OCI-LY7 (cell line): ENCODE data around the gene RAB1A. TPM values are rescaled to one million over a fixed set of nuclear protein-coding genes. Genes with fewer than 3 reads are reported as not detected.

Source experiments
- BruUV-seq: library from RNA; stranded (reverse); fragments of 400-500 nt; replicated peaks from 2 replicates; lab custom pipeline; 2021; lab: Mats Ljungman, UMichigan
- CTCF ChIA-PET: fragments of 300-600 bp; sonication (Branson Sonifier 250); formaldehyde crosslinking; loops from one replicate; lab custom pipeline; 2022; ENCODE audit warnings: antibody characterized with exemption; ENCODE audit not compliant: unreplicated experiment; lab: Charles Lee
- POLR2A ChIA-PET: fragments of 300-600 bp; sonication (Branson Sonifier 250); formaldehyde crosslinking; loops from one replicate; lab custom pipeline; 2022; ENCODE audit warnings: antibody characterized with exemption; lab: Charles Lee
- DNase-seq: peaks from one replicate; pipeline ENCODE4 v3.0.0-alpha.2; 2015; ENCODE audit warnings: low spot score
- H2AFZ ChIP-seq: fragments of 200-600 bp; sonication (generic), shearing (Covaris generic); 2 replicates; pipeline ENCODE4 v1.6.1; 2014; ENCODE audit warnings: mild to moderate bottlenecking, antibody characterized with exemption, low read length, moderate library complexity
- H3K27ac ChIP-seq: fragments of 200-600 bp; sonication (generic); 2 replicates; pipeline ENCODE4 v1.5.1; 2014; ENCODE audit warnings: mixed run types, low read depth, mild to moderate bottlenecking, moderate library complexity, low read length, inconsistent platforms; ENCODE audit not compliant: poor library complexity, severe bottlenecking
- H3K36me3 ChIP-seq: fragments of 200-600 bp; sonication (generic); 2 replicates; pipeline ENCODE4 v1.6.1; 2014; ENCODE audit warnings: mild to moderate bottlenecking, antibody characterized with exemption, low read length, moderate library complexity, mixed read lengths; ENCODE audit not compliant: insufficient read depth
- H3K4me1 ChIP-seq: fragments of 200-600 bp; sonication (generic); 2 replicates; pipeline ENCODE4 v1.5.1; 2014; ENCODE audit warnings: mild to moderate bottlenecking, low read length; ENCODE audit not compliant: insufficient read depth, poor library complexity, severe bottlenecking
- H3K4me2 ChIP-seq: fragments of 200-600 bp; sonication (generic); 2 replicates; pipeline ENCODE4 v1.6.1; 2014; ENCODE audit warnings: mild to moderate bottlenecking, low read length
- H3K4me3 ChIP-seq: fragments of 200-600 bp; sonication (generic); 2 replicates; pipeline ENCODE4 v1.5.1; 2014; ENCODE audit warnings: mild to moderate bottlenecking, low read depth, low read length; ENCODE audit not compliant: poor library complexity, severe bottlenecking
- H3K79me2 ChIP-seq: fragments of 200-600 bp; sonication (generic); 2 replicates; pipeline ENCODE4 v1.6.1; 2016; ENCODE audit warnings: low read depth, mild to moderate bottlenecking, low read length, moderate library complexity, mixed read lengths; ENCODE audit not compliant: insufficient read depth
- H3K9me2 ChIP-seq: fragments of 200-600 bp; sonication (generic); 2 replicates; pipeline ENCODE4 v1.6.1; 2016; ENCODE audit warnings: mild to moderate bottlenecking, low read length, mixed read lengths; ENCODE audit not compliant: insufficient read depth
- H3K9me3 ChIP-seq: fragments of 200-600 bp; sonication (generic); 2 replicates; pipeline ENCODE4 v1.6.1; 2014; ENCODE audit warnings: mild to moderate bottlenecking, mixed run types, low read length, mixed read lengths
- H4K20me1 ChIP-seq: fragments of 200-600 bp; sonication (generic); 2 replicates; pipeline ENCODE4 v1.6.1; 2014; ENCODE audit warnings: mild to moderate bottlenecking, antibody characterized with exemption, low read length, moderate library complexity, mixed read lengths; ENCODE audit not compliant: insufficient read depth
- CTCF ChIP-seq: fragments of 200-600 bp; sonication (generic); conservative IDR thresholded peaks from 2 replicates; pipeline ENCODE4 v1.5.1; 2014; ENCODE audit warnings: mild to moderate bottlenecking, antibody characterized with exemption, low read length, moderate library complexity, mixed read lengths
- EZH2phosphoT487 ChIP-seq: fragments of 200-600 bp; sonication (generic); IDR thresholded peaks from 2 replicates; pipeline ENCODE4 v1.6.1; 2018; ENCODE audit warnings: low read depth, borderline replicate concordance, mild to moderate bottlenecking, mixed run types, antibody characterized with exemption, low read length, moderate library complexity, mixed read lengths
- intact Hi-C: fragments of 100-400 bp; cut with micrococcal nuclease; formaldehyde crosslinking; loops from one replicate; pipeline ENCODE4 v1.10.0; 2022; ENCODE audit not compliant: unreplicated experiment
- total RNA-seq, 2 experiments: library from RNA; depleted of rRNA in 1 of 2; stranded (reverse); fragments of >200 nt in 1 of 2; shearing (Covaris generic) in 1 of 2; gene quantifications; 2 replicates each; pipeline ENCODE4 v1.2.3, GENCODE V29; 2014 to 2022

The RAB1A gene
- total RNA-seq, 2 experiments from 2014 or later, result 39.7 to 75.4 TPM

GRCh38 chr2:65142515-65142914 is 12.6 kb upstream of the RAB1A start:
- Histone ChIP-seq H2AFZ (no peak overlapping the region), H3K36me3 (no peaks in the 10 kb centered on the region), H3K9me2 (no peaks in the 10 kb centered on the region), H3K4me2 (no peak overlapping the region), H3K27ac (no peak overlapping the region), H3K79me2 (no peaks in the 10 kb centered on the region), H3K4me1 (no peaks in the 10 kb centered on the region), H4K20me1 (no peaks in the 10 kb centered on the region), H3K4me3 (no peak overlapping the region), H3K9me3 (no peaks in the 10 kb centered on the region)
- intact Hi-C loops, result loop anchor here (1.0 kb wide), 1 partner anchor 77 kb away; no protein-coding TSS in a partner anchor
- BruUV-seq, result no TSS peak
- CTCF ChIA-PET, result interaction anchor here (0.6 to 1.0 kb wide), 2 partner anchors 13 to 27 kb away, joined by 3 to 4 read pairs; partner anchors contain the start of gene RAB1A
- POLR2A ChIA-PET, result interaction anchor here (0.6 to 0.7 kb wide), 2 partner anchors 11 to 41 kb away, joined by 3 read pairs; no protein-coding TSS in a partner anchor
- peak; percentile 41 for DNase-seq
- TF ChIP-seq EZH2phosphoT487 (no peak), CTCF (peak; percentile 74)

GRCh38 chr2:65137197-65137775 is 7.4 kb upstream of the RAB1A start:
- H3K79me2 ChIP-seq, result no peaks in the 10 kb centered on the region
- H3K4me3 ChIP-seq, result no peak overlapping the region
- H3K4me2 ChIP-seq, result no peak overlapping the region
- no peak overlapping the region for H2AFZ ChIP-seq
- ChIA-PET CTCF (interaction anchor here (0.8 to 1.6 kb wide), 2 partner anchors 24 to 32 kb away, joined by 3 to 4 read pairs; no protein-coding TSS in a partner anchor), POLR2A (interaction anchor here (0.5 to 1.9 kb wide), 5 partner anchors 12 to 562 kb away, joined by 3 to 7 read pairs (median 5); no protein-coding TSS in a partner anchor)
- no peak overlapping the region for H3K27ac ChIP-seq
- BruUV-seq, result no TSS peak
- intact Hi-C loops, result no loop called here
- no peaks in the 10 kb centered on the region for H3K36me3 ChIP-seq
- DNase-seq, result no peak
- no peaks in the 10 kb centered on the region for H4K20me1 ChIP-seq
- no peaks in the 10 kb centered on the region for H3K9me3 ChIP-seq
- no peak for TF ChIP-seq EZH2phosphoT487
- no peak for TF ChIP-seq CTCF
- no peaks in the 10 kb centered on the region for H3K9me2 ChIP-seq
- H3K4me1 ChIP-seq, result no peaks in the 10 kb centered on the region

GRCh38 chr2:65136253-65136652 is 6.3 kb upstream of the RAB1A start:
- H3K27ac ChIP-seq, result no peak overlapping the region
- no TSS peak for BruUV-seq
- H3K4me2 ChIP-seq, result no peak overlapping the region
- POLR2A ChIA-PET, result interaction anchor here (0.7 to 1.9 kb wide), 3 partner anchors 17 to 72 kb away, joined by 3 to 6 read pairs (median 3); no protein-coding TSS in a partner anchor
- peaks cover under 1% of the 10 kb centered on the region for H3K4me1 ChIP-seq
- CTCF ChIA-PET, result interaction anchor here (1.6 kb wide), 1 partner anchor 33 kb away, joined by 4 read pairs; no protein-coding TSS in a partner anchor
- DNase-seq, result no peak
- H3K9me3 ChIP-seq, result no peaks in the 10 kb centered on the region
- no peaks in the 10 kb centered on the region for H3K36me3 ChIP-seq
- H3K4me3 ChIP-seq, result no peak overlapping the region
- intact Hi-C loops, result no loop called here
- no peaks in the 10 kb centered on the region for H3K79me2 ChIP-seq
- no peak overlapping the region for H2AFZ ChIP-seq
- no peaks in the 10 kb centered on the region for H4K20me1 ChIP-seq
- no peaks in the 10 kb centered on the region for H3K9me2 ChIP-seq
- TF ChIP-seq CTCF (no peak), EZH2phosphoT487 (no peak)
